GM18505 (cell line): Measurements from ENCODE around the gene RPL31.

Experiments
- ATAC-seq: cut with Tn5 transposase; IDR thresholded peaks from one replicate; pipeline ENCODE4 v1.9.1; 2021; ENCODE audit not compliant: unreplicated experiment
- POLR2A ChIP-seq: IDR thresholded peaks from 4 replicates; pipeline ENCODE4 v1.6.1; 2011; ENCODE audit warnings: borderline replicate concordance; ENCODE audit not compliant: insufficient read depth, insufficient read length; ENCODE audit errors: extremely low read depth

The RPL31 gene

GRCh38 chr2:101001691-101002561 lies at the start of gene RPL31:
RPL31 (plus strand) TSS chr2:101002289; CDS start chr2:101002702, 413 bp downstream.
- peak; percentile 99 for TF ChIP-seq POLR2A
- ATAC-seq: peak; percentile 97

GRCh38 chr2:100952512-100952911 lies 49.6 kb upstream of the RPL31 start:
- TF ChIP-seq POLR2A: no peak
- no peak for ATAC-seq

- TF ChIP-seq POLR2A: no peak
- ATAC-seq: no peak
Observed at GRCh38 chr2:100953406-100954043, 48.6 kb upstream of the RPL31 start.

- TF ChIP-seq POLR2A: no peak
- ATAC-seq: no peak
Observed at GRCh38 chr2:100954044-100954420, 48.1 kb upstream of the RPL31 start.

GRCh38 chr2:100955226-100955625 lies 46.9 kb upstream of the RPL31 start:
- no peak for TF ChIP-seq POLR2A
- ATAC-seq: no peak

- no peak for TF ChIP-seq POLR2A
- no peak for ATAC-seq
Observed at GRCh38 chr2:100956081-100956480, 46.0 kb upstream of the RPL31 start.

- ATAC-seq: no peak
- no peak for TF ChIP-seq POLR2A
Observed at GRCh38 chr2:100957996-100958653, 44.0 kb upstream of the RPL31 start.

- ATAC-seq: no peak
- no peak for TF ChIP-seq POLR2A
Observed at GRCh38 chr2:100959225-100959880, 42.7 kb upstream of the RPL31 start.

GRCh38 chr2:100960688-100961087 lies 41.4 kb upstream of the RPL31 start:
- no peak for ATAC-seq
- no peak for TF ChIP-seq POLR2A

GRCh38 chr2:100962366-100963025 lies 39.6 kb upstream of the RPL31 start:
- TF ChIP-seq POLR2A: no peak
- no peak for ATAC-seq

GRCh38 chr2:100963026-100963375 lies 39.1 kb upstream of the RPL31 start:
- TF ChIP-seq POLR2A: no peak
- no peak for ATAC-seq

GRCh38 chr2:100964222-100964621 lies 37.9 kb upstream of the RPL31 start:
- no peak for TF ChIP-seq POLR2A
- ATAC-seq: no peak
